ENCODE results near the gene SLC16A11. TPM values are rescaled to one million over a fixed set of nuclear protein-coding genes. Genes with fewer than 3 reads are reported as not detected.

SLC16A11 gene
- total RNA-seq, 1 donor from 2014 or later, result not detected

- DNase-seq (ENCODE audit: low read depth), result no peak
- H3K36me3 ChIP-seq (ENCODE audit: control insufficient read depth, insufficient read depth, low read length), result no peaks in the 10 kb centered on the region
- no peak overlapping the region for H3K4me3 ChIP-seq (ENCODE audit: low read depth, low read length)
- no peak for TF ChIP-seq CTCF (IDR thresholded peaks at IDR 0.05; ENCODE audit: insufficient read depth, low read length, poor library complexity, severe bottlenecking)
- H3K27me3 ChIP-seq (ENCODE audit: control insufficient read depth, insufficient read depth, low read length), result no peaks in the 10 kb centered on the region
These were observed 41.4 kb downstream of the SLC16A11 start for GRCh38 chr17:7002288-7003047.

GRCh38 chr17:7001318-7001961 is 42.5 kb downstream of the SLC16A11 start:
- Histone ChIP-seq H3K27me3 (ENCODE audit: control insufficient read depth, insufficient read depth, low read length) (peaks cover 4% of the 10 kb centered on the region), H3K36me3 (ENCODE audit: control insufficient read depth, insufficient read depth, low read length) (no peaks in the 10 kb centered on the region), H3K4me3 (ENCODE audit: low read depth, low read length) (no peak overlapping the region)
- TF ChIP-seq CTCF (IDR thresholded peaks at IDR 0.05; ENCODE audit: insufficient read depth, low read length, poor library complexity, severe bottlenecking), result peak; percentile 57
- no peak for DNase-seq (ENCODE audit: low read depth)

GRCh38 chr17:6998855-6999508 is 44.9 kb downstream of the SLC16A11 start:
- no peak overlapping the region for H3K4me3 ChIP-seq (ENCODE audit: low read depth, low read length)
- no peaks in the 10 kb centered on the region for H3K36me3 ChIP-seq (ENCODE audit: control insufficient read depth, insufficient read depth, low read length)
- peaks cover 18% of the 10 kb centered on the region for H3K27me3 ChIP-seq (ENCODE audit: control insufficient read depth, insufficient read depth, low read length)
- no peak for TF ChIP-seq CTCF (IDR thresholded peaks at IDR 0.05; ENCODE audit: insufficient read depth, low read length, poor library complexity, severe bottlenecking)
- no peak for DNase-seq (ENCODE audit: low read depth)

GRCh38 chr17:6997171-6997570 is 46.7 kb downstream of the SLC16A11 start:
- H3K27me3 ChIP-seq (ENCODE audit: control insufficient read depth, insufficient read depth, low read length), result peaks cover 18% of the 10 kb centered on the region
- TF ChIP-seq CTCF (IDR thresholded peaks at IDR 0.05; ENCODE audit: insufficient read depth, low read length, poor library complexity, severe bottlenecking), result no peak
- no peaks in the 10 kb centered on the region for H3K36me3 ChIP-seq (ENCODE audit: control insufficient read depth, insufficient read depth, low read length)
- H3K4me3 ChIP-seq (ENCODE audit: low read depth, low read length), result no peak overlapping the region
- DNase-seq (ENCODE audit: low read depth), result no peak

GRCh38 chr17:6996256-6997011 is 47.5 kb downstream of the SLC16A11 start:
- DNase-seq (ENCODE audit: low read depth), result no peak
- Histone ChIP-seq H3K4me3 (ENCODE audit: low read depth, low read length) (no peak overlapping the region), H3K27me3 (ENCODE audit: control insufficient read depth, insufficient read depth, low read length) (peaks cover 18% of the 10 kb centered on the region), H3K36me3 (ENCODE audit: control insufficient read depth, insufficient read depth, low read length) (no peaks in the 10 kb centered on the region)
- TF ChIP-seq CTCF (IDR thresholded peaks at IDR 0.05; ENCODE audit: insufficient read depth, low read length, poor library complexity, severe bottlenecking), result no peak
